SK-N-SH (cell line): ENCODE results near the gene TANC1.

Source experiments
- FOXJ3 ChIP-seq: sonication (generic); formaldehyde crosslinking; IDR thresholded peaks from 2 replicates; pipeline ENCODE4 v1.5.1; 2020; ENCODE audit warnings: mild to moderate bottlenecking, missing genetic modification reagents
- RFX5 ChIP-seq: IDR thresholded peaks from 2 replicates; pipeline ENCODE4 v1.6.1; 2012; ENCODE audit warnings: mild to moderate bottlenecking, improper control_type of control experiment, low read length
- TF ChIP-seq, protein P1 (sequence below): fragments of 150-350 bp; IDR thresholded peaks from 2 replicates; pipeline ENCODE4 v1.6.1; 2017; ENCODE audit warnings: antibody characterized with exemption, low read length, low read depth, borderline replicate concordance
- TF ChIP-seq, protein P2 (sequence below): fragments of 200-600 bp; sonication (generic); IDR thresholded peaks from 2 replicates; pipeline ENCODE4 v1.6.1; 2017; ENCODE audit warnings: antibody characterized with exemption, mild to moderate bottlenecking, moderate library complexity
- TF ChIP-seq, protein P3 (sequence below): IDR thresholded peaks from 2 replicates; pipeline ENCODE4; 2012
- TF ChIP-seq, protein P4 (sequence below): IDR thresholded peaks from 2 replicates; pipeline ENCODE4 v1.4.0; 2012; ENCODE audit warnings: low read depth

DNA sequence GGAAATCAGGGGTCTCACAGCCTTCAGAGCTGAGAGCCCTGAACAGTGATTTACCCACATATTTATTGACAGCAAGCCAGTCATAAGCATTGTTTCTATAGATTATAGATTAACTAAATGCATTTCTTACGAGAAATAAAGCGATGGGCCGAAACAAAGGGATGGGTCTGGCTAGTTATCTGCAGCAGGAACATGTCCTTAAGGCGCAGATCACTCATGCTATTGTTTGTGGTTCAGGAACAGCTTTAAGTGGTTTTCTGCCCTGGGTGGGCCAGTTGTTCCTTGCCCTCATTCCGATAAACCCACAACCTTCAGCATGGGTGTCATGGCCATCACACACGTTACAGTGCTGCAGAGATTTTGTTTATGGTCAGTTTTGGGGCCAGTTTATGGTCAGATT lies 36.4 kb downstream of the TANC1 start:
- TF ChIP-seq, protein P1, sequence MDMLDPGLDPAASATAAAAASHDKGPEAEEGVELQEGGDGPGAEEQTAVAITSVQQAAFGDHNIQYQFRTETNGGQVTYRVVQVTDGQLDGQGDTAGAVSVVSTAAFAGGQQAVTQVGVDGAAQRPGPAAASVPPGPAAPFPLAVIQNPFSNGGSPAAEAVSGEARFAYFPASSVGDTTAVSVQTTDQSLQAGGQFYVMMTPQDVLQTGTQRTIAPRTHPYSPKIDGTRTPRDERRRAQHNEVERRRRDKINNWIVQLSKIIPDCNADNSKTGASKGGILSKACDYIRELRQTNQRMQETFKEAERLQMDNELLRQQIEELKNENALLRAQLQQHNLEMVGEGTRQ: no peak
- TF ChIP-seq FOXJ3 (CRISPR knock-in tag) (no peak), RFX5 (no peak)
- TF ChIP-seq, protein P2, sequence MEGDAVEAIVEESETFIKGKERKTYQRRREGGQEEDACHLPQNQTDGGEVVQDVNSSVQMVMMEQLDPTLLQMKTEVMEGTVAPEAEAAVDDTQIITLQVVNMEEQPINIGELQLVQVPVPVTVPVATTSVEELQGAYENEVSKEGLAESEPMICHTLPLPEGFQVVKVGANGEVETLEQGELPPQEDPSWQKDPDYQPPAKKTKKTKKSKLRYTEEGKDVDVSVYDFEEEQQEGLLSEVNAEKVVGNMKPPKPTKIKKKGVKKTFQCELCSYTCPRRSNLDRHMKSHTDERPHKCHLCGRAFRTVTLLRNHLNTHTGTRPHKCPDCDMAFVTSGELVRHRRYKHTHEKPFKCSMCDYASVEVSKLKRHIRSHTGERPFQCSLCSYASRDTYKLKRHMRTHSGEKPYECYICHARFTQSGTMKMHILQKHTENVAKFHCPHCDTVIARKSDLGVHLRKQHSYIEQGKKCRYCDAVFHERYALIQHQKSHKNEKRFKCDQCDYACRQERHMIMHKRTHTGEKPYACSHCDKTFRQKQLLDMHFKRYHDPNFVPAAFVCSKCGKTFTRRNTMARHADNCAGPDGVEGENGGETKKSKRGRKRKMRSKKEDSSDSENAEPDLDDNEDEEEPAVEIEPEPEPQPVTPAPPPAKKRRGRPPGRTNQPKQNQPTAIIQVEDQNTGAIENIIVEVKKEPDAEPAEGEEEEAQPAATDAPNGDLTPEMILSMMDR: no peak
- TF ChIP-seq, protein P3, sequence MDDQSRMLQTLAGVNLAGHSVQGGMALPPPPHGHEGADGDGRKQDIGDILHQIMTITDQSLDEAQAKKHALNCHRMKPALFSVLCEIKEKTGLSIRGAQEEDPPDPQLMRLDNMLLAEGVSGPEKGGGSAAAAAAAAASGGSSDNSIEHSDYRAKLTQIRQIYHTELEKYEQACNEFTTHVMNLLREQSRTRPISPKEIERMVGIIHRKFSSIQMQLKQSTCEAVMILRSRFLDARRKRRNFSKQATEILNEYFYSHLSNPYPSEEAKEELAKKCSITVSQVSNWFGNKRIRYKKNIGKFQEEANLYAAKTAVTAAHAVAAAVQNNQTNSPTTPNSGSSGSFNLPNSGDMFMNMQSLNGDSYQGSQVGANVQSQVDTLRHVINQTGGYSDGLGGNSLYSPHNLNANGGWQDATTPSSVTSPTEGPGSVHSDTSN: no peak
- TF ChIP-seq, protein P4, sequence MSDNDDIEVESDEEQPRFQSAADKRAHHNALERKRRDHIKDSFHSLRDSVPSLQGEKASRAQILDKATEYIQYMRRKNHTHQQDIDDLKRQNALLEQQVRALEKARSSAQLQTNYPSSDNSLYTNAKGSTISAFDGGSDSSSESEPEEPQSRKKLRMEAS: no peak
